GM12878 (cell line): Measurements from ENCODE around the gene TGFB2.

Experiments
- CEBPB ChIP-seq, 2 experiments: fragments of 150-350 bp in 1 of 2; IDR thresholded peaks; 2 replicates each; pipeline ENCODE4 v1.6.1; 2012 to 2014; ENCODE audit warnings: low read depth in 2 of 2, low read length in 2 of 2, borderline replicate concordance in 1 of 2, inconsistent platforms in 1 of 2
- GABPA ChIP-seq: IDR thresholded peaks from 2 replicates; pipeline ENCODE4 v1.6.1; 2014; ENCODE audit warnings: antibody characterized with exemption, low read depth, mild to moderate bottlenecking, inconsistent platforms
- POLR2A ChIP-seq: IDR thresholded peaks from 2 replicates; pipeline ENCODE4 v1.6.1; 2011; ENCODE audit warnings: low read depth, mild to moderate bottlenecking, low read length
- POLR2AphosphoS5 ChIP-seq: IDR thresholded peaks from 2 replicates; pipeline ENCODE4 v1.6.1; 2011; ENCODE audit warnings: mild to moderate bottlenecking, low read length, inconsistent platforms
- RAD21 ChIP-seq: IDR thresholded peaks from 2 replicates; pipeline ENCODE4 v1.6.1; 2011; ENCODE audit warnings: mild to moderate bottlenecking, low read depth, low read length, moderate library complexity; ENCODE audit not compliant: insufficient read depth
- TF ChIP-seq, protein P1 (sequence below), 3 experiments: IDR thresholded peaks in 2 of 3; conservative IDR thresholded peaks in 1 of 3; 2 replicates each; pipeline ENCODE4 v1.5.1; 2011; ENCODE audit warnings: low read depth in 3 of 3, low read length in 3 of 3, mild to moderate bottlenecking in 3 of 3, control low read depth in 2 of 3, moderate library complexity in 2 of 3, inconsistent platforms in 1 of 3, mixed read lengths in 1 of 3; ENCODE audit not compliant: control insufficient read depth in 2 of 3, insufficient read depth in 1 of 3; ENCODE audit errors: extremely low read depth in 1 of 3
- TF ChIP-seq, protein P2 (sequence below): IDR thresholded peaks from 2 replicates; pipeline ENCODE4 v1.6.1; 2011; ENCODE audit warnings: mild to moderate bottlenecking, low read depth, low read length, moderate library complexity; ENCODE audit not compliant: insufficient replicate concordance
- TF ChIP-seq, protein P3 (sequence below): fragments of 450-650 bp; formaldehyde crosslinking; IDR thresholded peaks from 2 replicates; pipeline ENCODE4 v1.4.0; 2020; ENCODE audit warnings: mild to moderate bottlenecking, moderate library complexity

DNA sequence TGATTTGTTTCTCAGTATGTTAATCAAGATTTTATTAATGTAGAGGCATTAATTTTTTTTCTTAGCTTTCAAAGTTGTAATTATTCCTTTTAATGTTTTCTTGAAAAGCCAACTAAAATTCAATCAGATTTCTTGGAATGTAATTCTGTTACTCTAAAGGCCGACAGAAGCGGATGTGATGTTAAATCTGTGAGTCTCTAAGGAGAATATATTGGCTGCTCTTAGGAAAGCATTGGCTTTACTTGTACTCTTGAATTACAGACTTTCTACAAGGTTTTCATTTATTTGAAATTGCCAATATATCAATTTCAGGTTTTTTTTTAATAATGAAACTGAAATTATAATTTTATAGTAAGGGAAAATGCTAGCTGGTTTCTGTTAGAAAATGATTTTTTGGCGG, 30.8 kb upstream of the TGFB2 start:
- TF ChIP-seq POLR2A = no peak
- TF ChIP-seq POLR2AphosphoS5 = no peak
- TF ChIP-seq, protein P1, sequence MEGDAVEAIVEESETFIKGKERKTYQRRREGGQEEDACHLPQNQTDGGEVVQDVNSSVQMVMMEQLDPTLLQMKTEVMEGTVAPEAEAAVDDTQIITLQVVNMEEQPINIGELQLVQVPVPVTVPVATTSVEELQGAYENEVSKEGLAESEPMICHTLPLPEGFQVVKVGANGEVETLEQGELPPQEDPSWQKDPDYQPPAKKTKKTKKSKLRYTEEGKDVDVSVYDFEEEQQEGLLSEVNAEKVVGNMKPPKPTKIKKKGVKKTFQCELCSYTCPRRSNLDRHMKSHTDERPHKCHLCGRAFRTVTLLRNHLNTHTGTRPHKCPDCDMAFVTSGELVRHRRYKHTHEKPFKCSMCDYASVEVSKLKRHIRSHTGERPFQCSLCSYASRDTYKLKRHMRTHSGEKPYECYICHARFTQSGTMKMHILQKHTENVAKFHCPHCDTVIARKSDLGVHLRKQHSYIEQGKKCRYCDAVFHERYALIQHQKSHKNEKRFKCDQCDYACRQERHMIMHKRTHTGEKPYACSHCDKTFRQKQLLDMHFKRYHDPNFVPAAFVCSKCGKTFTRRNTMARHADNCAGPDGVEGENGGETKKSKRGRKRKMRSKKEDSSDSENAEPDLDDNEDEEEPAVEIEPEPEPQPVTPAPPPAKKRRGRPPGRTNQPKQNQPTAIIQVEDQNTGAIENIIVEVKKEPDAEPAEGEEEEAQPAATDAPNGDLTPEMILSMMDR (IDR thresholded peaks at IDR 0.05 in 2 of 3, conservative IDR thresholded peaks at IDR 0.05 in 1 of 3; ENCODE audit: control insufficient read depth in 2 of 3, extremely low read depth in 1 of 3, insufficient read depth in 1 of 3, low read depth in 3 of 3, low read length in 3 of 3) = no peak
- no peak for TF ChIP-seq CEBPB (IDR thresholded peaks at IDR 0.05; ENCODE audit: borderline replicate concordance in 1 of 2, low read depth in 2 of 2, low read length in 2 of 2)
- TF ChIP-seq, protein P2, sequence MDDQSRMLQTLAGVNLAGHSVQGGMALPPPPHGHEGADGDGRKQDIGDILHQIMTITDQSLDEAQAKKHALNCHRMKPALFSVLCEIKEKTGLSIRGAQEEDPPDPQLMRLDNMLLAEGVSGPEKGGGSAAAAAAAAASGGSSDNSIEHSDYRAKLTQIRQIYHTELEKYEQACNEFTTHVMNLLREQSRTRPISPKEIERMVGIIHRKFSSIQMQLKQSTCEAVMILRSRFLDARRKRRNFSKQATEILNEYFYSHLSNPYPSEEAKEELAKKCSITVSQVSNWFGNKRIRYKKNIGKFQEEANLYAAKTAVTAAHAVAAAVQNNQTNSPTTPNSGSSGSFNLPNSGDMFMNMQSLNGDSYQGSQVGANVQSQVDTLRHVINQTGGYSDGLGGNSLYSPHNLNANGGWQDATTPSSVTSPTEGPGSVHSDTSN = no peak
- TF ChIP-seq RAD21 = no peak
- TF ChIP-seq GABPA = no peak
- TF ChIP-seq, protein P3, sequence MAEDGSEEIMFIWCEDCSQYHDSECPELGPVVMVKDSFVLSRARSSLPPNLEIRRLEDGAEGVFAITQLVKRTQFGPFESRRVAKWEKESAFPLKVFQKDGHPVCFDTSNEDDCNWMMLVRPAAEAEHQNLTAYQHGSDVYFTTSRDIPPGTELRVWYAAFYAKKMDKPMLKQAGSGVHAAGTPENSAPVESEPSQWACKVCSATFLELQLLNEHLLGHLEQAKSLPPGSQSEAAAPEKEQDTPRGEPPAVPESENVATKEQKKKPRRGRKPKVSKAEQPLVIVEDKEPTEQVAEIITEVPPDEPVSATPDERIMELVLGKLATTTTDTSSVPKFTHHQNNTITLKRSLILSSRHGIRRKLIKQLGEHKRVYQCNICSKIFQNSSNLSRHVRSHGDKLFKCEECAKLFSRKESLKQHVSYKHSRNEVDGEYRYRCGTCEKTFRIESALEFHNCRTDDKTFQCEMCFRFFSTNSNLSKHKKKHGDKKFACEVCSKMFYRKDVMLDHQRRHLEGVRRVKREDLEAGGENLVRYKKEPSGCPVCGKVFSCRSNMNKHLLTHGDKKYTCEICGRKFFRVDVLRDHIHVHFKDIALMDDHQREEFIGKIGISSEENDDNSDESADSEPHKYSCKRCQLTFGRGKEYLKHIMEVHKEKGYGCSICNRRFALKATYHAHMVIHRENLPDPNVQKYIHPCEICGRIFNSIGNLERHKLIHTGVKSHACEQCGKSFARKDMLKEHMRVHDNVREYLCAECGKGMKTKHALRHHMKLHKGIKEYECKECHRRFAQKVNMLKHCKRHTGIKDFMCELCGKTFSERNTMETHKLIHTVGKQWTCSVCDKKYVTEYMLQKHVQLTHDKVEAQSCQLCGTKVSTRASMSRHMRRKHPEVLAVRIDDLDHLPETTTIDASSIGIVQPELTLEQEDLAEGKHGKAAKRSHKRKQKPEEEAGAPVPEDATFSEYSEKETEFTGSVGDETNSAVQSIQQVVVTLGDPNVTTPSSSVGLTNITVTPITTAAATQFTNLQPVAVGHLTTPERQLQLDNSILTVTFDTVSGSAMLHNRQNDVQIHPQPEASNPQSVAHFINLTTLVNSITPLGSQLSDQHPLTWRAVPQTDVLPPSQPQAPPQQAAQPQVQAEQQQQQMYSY (CRISPR knock-in tag) = no peak
